Measurements from ENCODE around the gene ATP5ME. TPM values are rescaled to one million over a fixed set of nuclear protein-coding genes. Genes with fewer than 3 reads are reported as not detected.

ATP5ME gene
- total RNA-seq, 1 experiment from 2014 or later = 330 TPM

GRCh38 chr4:687048-687970 is 13.2 kb upstream of the ATP5ME start:
- peak overlapping the region; percentile 70 for H3K9ac ChIP-seq (ENCODE audit: low read length)

More at GRCh38 chr4:687048-687970, 13.2 kb upstream of the ATP5ME start:
- intact Hi-C loops (cut with micrococcal nuclease) = no loop called here
- Histone ChIP-seq H3K79me2 (ENCODE audit: insufficient read depth, low read length) (peaks cover 4% of the 10 kb centered on the region; the same call in 1 of the 2 replicates), H3K4me1 (ENCODE audit: control insufficient read depth in 1 of 2, insufficient read depth in 2 of 2, low read length in 2 of 2) (peaks cover 22 to 42% of the 10 kb centered on the region in 2 experiments), H3K36me3 (ENCODE audit: control insufficient read depth in 1 of 2, insufficient read depth in 2 of 2, low read length in 2 of 2) (no peaks in the 10 kb centered on the region), H3K9me3 (ENCODE audit: control insufficient read depth in 1 of 2, insufficient read depth in 1 of 2, low read depth in 1 of 2, low read length in 2 of 2) (no peaks in the 10 kb centered on the region), H3K27me3 (ENCODE audit: insufficient read depth, low read length) (no peaks in the 10 kb centered on the region), H4K20me1 (ENCODE audit: insufficient read depth) (no peaks in the 10 kb centered on the region), H3K4me2 (ENCODE audit: low read length) (peak overlapping the region; percentile 85), H2AFZ (ENCODE audit: low read depth, low read length, poor library complexity, severe bottlenecking) (no peak overlapping the region), H3K9me2 (ENCODE audit: insufficient read depth) (no peaks in the 10 kb centered on the region), H3K4me3 (replicated peaks in 1 of 2; ENCODE audit: low read depth in 1 of 2, low read length in 2 of 2) (peak overlapping the region; percentile 46 to 58), H3K27ac (ENCODE audit: low read depth, low read length) (peak overlapping the region; percentile 92)
- DNase-seq (ENCODE audit: low read depth, low spot score) = peak; percentile 66
- POLR2A ChIA-PET = interaction anchor here (0.6 to 1.8 kb wide), 3 partner anchors 13 to 84 kb away, joined by 3 to 6 read pairs (median 3); partner anchors contain the start of genes ATP5ME and MYL5
- TSS peak; percentile 76 for BruUV-seq (replicated peaks)
- ATAC-seq = peak; percentile 86
- TF ChIP-seq ZFX (IDR thresholded peaks at IDR 0.05) = 0 out of 2 replicates have a peak, but pooled peaks have one; percentile 7
- no peak for TF ChIP-seq REST (IDR thresholded peaks at IDR 0.05; ENCODE audit: low read depth)
- TF ChIP-seq POLR2AphosphoS5 (IDR thresholded peaks at IDR 0.05; ENCODE audit: low read depth, low read length) = peak; percentile 71
- RAD21 ChIA-PET (ENCODE audit: low non-redundant PET in 1 of 2, low total read pairs in 2 of 2, uncharacterized antibody in 2 of 2, unreplicated experiment in 2 of 2) = no interaction called here
- CTCF ChIA-PET = interaction anchor here (0.7 to 1.6 kb wide), 4 partner anchors 9 to 55 kb away, joined by 3 to 8 read pairs (median 4); partner anchors contain the start of genes ATP5ME and MYL5
